HUES64 (cell line): Measurements from ENCODE around the gene LY86.
"Not testable (repeated sequence)": the region's sequence is repeated elsewhere in the genome, so short reads cannot be mapped to it uniquely, and the experiment has no call there.

Experiments used
- H3K27ac ChIP-seq: 2 replicates; pipeline ENCODE4 v1.7.0; 2013; ENCODE audit warnings: low read depth, low read length, inconsistent platforms
- H3K27me3 ChIP-seq: 2 replicates; pipeline ENCODE4 v1.6.1; 2013; ENCODE audit warnings: mild to moderate bottlenecking, low read length; ENCODE audit not compliant: insufficient read depth
- H3K36me3 ChIP-seq: 2 replicates; pipeline ENCODE4 v1.6.1; 2013; ENCODE audit warnings: mild to moderate bottlenecking, low read length; ENCODE audit not compliant: insufficient read depth
- H3K4me1 ChIP-seq: 2 replicates; pipeline ENCODE4 v1.6.1; 2013; ENCODE audit warnings: mild to moderate bottlenecking, low read length, moderate library complexity; ENCODE audit not compliant: insufficient read depth
- H3K4me3 ChIP-seq: 2 replicates; pipeline ENCODE4 v1.5.1; 2013; ENCODE audit warnings: mild to moderate bottlenecking, low read length, moderate library complexity
- H3K9ac ChIP-seq: 2 replicates; pipeline ENCODE4 v1.6.1; 2013; ENCODE audit warnings: mild to moderate bottlenecking, low read depth, low read length
- H3K9me3 ChIP-seq: 2 replicates; pipeline ENCODE4 v1.6.1; 2013; ENCODE audit warnings: low read depth, low read length; ENCODE audit not compliant: insufficient read depth
- WGBS: fragments of 150-250, 120-280 bp; methylation state at CpG from one replicate; pipeline ENCODE4 v1.1.7; 2013; ENCODE audit warnings: missing lambda C conversion rate; 5-methylcytosine and 5-hydroxymethylcytosine counted together

The LY86 gene

DNA sequence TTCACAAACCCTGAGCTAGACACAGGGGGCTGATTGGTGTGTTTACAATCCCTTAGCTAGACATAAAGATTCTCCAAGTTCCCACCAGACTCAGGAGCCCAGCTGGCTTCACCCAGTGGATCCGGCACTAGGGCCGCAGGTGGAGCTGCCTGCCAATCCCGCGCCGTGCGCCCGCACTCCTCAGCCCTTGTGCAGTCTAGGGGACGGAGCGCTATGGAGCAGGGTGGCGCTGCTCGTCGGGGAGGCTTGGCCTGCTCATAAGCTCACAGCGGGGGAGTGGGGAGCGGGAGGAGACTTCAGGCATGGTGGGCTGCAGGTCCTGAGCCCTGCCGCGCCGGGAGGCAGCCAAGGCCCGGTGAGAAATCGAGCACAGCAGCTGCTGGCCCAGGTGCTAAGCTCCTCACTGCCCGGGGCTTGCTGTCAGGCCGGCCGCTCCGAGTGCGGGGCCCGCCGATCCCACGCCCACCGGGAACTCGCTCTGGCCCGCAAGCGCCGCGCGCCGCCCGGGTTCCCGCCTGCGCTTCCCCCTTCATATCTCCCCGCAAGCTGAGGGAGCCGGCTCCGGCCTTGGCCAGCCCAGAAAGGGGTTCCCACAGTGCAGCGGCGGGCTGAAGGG lies 24.7 kb downstream of the LY86 start:
- 96% methylated on average over 43 of the region's 43 CpGs for WGBS
- H3K9ac ChIP-seq, H3K9me3 ChIP-seq, H3K4me1 ChIP-seq, H3K27me3 ChIP-seq, H3K27ac ChIP-seq, H3K36me3 ChIP-seq, H3K4me3 ChIP-seq: not testable (repeated sequence)

GRCh38 chr6:6614096-6614982 lies 25.8 kb downstream of the LY86 start:
- WGBS: 90% methylated on average over 26 of the region's 27 CpGs
- Histone ChIP-seq H3K9ac (no peak overlapping the region), H3K9me3 (no peaks in the 10 kb centered on the region), H3K36me3 (no peaks in the 10 kb centered on the region), H3K4me3 (no peak overlapping the region), H3K4me1 (no peaks in the 10 kb centered on the region), H3K27ac (no peak overlapping the region), H3K27me3 (no peaks in the 10 kb centered on the region)

- WGBS: 90% methylated on average over 5 of the region's 5 CpGs
- H3K4me1 ChIP-seq: no peaks in the 10 kb centered on the region
- no peaks in the 10 kb centered on the region for H3K36me3 ChIP-seq
- no peaks in the 10 kb centered on the region for H3K27me3 ChIP-seq
- H3K4me3 ChIP-seq: no peak overlapping the region
- H3K27ac ChIP-seq: no peak overlapping the region
- no peak overlapping the region for H3K9ac ChIP-seq
- H3K9me3 ChIP-seq: no peaks in the 10 kb centered on the region
Measured at GRCh38 chr6:6614983-6615349, 26.4 kb downstream of the LY86 start.

GRCh38 chr6:6616656-6617055 lies 28.1 kb downstream of the LY86 start:
- no peaks in the 10 kb centered on the region for H3K36me3 ChIP-seq
- no peak overlapping the region for H3K4me3 ChIP-seq
- 96% methylated on average over 7 of the region's 7 CpGs for WGBS
- H3K4me1 ChIP-seq: no peaks in the 10 kb centered on the region
- no peaks in the 10 kb centered on the region for H3K27me3 ChIP-seq
- no peak overlapping the region for H3K9ac ChIP-seq
- H3K9me3 ChIP-seq: no peaks in the 10 kb centered on the region
- no peak overlapping the region for H3K27ac ChIP-seq

DNA sequence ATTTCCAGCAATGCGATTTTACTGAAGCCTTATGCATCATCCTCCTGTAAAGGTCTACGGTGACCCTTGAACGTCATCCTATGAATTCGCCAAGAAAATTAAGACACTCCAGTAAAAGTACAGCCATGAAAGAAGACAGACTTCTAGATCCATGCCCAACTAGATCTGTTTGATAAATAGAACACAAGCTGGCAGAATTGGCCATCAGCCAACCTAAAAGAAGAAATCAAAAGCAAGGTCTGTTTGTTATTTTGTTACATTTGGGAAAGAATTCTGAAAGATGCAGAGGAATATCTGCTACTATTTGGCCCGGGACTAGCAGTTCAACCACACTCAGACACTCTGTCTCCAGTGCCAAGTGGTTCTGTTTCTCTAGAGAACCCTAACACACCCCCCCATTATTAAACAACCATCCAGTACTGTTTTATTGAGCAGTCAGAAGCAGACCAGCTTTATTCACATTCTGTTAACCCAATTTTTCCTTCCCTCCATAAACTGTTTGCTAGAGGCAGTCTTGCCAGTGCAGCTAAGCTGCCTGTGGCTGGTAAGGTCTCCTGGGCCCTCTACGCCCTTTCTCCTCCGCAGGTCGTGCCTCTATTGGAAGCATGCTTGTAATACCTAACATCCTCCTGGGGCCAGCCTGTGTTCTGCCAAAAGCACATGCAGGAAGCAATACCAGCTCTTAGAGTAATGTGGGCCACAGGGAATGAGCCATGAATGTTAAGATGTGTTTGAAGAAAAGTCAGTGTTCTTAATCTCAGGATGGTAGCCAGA lies 30.7 kb downstream of the LY86 start:
- H3K9ac ChIP-seq: no peak overlapping the region
- no peak overlapping the region for H3K27ac ChIP-seq
- H3K4me1 ChIP-seq: no peaks in the 10 kb centered on the region
- no peaks in the 10 kb centered on the region for H3K36me3 ChIP-seq
- 93% methylated on average over 8 of the region's 8 CpGs for WGBS
- no peak overlapping the region for H3K4me3 ChIP-seq
- H3K9me3 ChIP-seq: no peaks in the 10 kb centered on the region
- H3K27me3 ChIP-seq: no peaks in the 10 kb centered on the region

GRCh38 chr6:6620766-6621425 lies 32.4 kb downstream of the LY86 start:
- 92% methylated on average over 9 of the region's 9 CpGs for WGBS
- no peak overlapping the region for H3K4me3 ChIP-seq
- no peak overlapping the region for H3K9ac ChIP-seq
- no peak overlapping the region for H3K27ac ChIP-seq
- no peaks in the 10 kb centered on the region for H3K4me1 ChIP-seq
- H3K9me3 ChIP-seq: no peaks in the 10 kb centered on the region
- no peaks in the 10 kb centered on the region for H3K27me3 ChIP-seq
- H3K36me3 ChIP-seq: no peaks in the 10 kb centered on the region

DNA sequence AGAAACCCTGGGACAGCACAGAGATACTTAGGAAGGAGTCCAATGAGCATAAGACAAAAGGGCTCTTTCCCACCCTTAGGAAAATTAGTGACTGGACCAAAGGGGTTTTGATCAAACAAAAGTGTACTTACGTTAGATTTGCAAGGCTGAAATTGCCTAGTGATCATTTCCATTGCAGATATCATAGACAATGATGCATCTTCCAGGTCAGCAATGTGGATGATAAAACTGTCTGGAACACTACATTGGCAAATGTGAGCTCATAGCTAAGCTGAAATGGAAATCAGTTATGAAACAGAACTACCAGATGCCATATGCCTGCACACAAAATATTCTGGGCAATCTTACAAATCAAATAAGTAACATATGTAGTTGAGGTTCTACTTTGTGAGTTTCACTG lies 34.0 kb downstream of the LY86 start:
- no peaks in the 10 kb centered on the region for H3K36me3 ChIP-seq
- no peaks in the 10 kb centered on the region for H3K4me1 ChIP-seq
- H3K27ac ChIP-seq: no peak overlapping the region
- no peaks in the 10 kb centered on the region for H3K27me3 ChIP-seq
- WGBS: 96% methylated on average over 1 of the region's 1 CpG
- H3K9ac ChIP-seq: no peak overlapping the region
- no peaks in the 10 kb centered on the region for H3K9me3 ChIP-seq
- no peak overlapping the region for H3K4me3 ChIP-seq

DNA sequence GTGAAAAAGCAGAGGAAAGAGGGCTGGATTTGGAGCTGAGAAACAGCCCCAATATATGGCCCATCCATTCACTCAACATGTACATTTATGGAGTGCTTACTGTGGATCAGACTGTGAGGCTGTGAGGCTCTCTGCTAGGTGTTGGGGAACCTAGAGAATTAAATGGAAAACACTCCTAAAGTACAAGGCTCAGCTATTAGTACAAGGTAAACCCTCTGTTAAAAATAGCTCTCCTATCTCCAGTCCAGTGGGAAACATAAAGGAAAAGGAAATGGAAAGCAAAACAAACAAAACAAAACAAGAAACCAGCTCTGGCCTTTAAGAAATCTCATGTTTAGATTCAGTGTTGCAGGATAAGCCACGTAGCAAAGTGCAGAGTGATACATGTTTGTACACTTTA lies 35.0 kb downstream of the LY86 start:
- Histone ChIP-seq H3K27me3 (no peaks in the 10 kb centered on the region), H3K4me1 (no peaks in the 10 kb centered on the region), H3K4me3 (no peak overlapping the region), H3K9me3 (no peaks in the 10 kb centered on the region), H3K36me3 (no peaks in the 10 kb centered on the region), H3K27ac (no peak overlapping the region), H3K9ac (no peak overlapping the region)
- 93% methylated on average over 1 of the region's 1 CpG for WGBS

GRCh38 chr6:6624269-6624990 lies 35.9 kb downstream of the LY86 start:
- H3K27ac ChIP-seq: no peak overlapping the region
- H3K9ac ChIP-seq: no peak overlapping the region
- WGBS: 96% methylated on average over 4 of the region's 6 CpGs
- H3K27me3 ChIP-seq: no peaks in the 10 kb centered on the region
- H3K36me3 ChIP-seq: no peaks in the 10 kb centered on the region
- H3K9me3 ChIP-seq: no peaks in the 10 kb centered on the region
- H3K4me1 ChIP-seq: no peaks in the 10 kb centered on the region
- no peak overlapping the region for H3K4me3 ChIP-seq

DNA sequence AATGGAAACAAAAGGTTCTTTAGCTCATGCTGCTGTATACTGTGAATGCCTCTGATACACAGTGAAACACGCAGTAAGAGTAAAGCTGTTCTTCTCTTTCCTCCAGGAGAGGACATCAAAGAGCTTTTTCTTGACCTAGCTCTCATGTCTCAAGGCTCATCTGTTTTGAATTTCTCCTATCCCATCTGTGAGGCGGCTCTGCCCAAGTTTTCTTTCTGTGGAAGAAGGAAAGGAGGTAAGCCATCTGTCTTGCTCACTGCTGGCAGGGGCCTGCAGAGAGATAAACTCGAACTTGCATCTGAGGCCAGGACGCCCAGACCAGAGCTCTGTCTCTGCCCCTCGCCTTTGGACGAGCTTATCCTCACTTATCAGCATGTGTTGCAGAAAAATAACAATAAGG lies 37.7 kb downstream of the LY86 start:
- H3K36me3 ChIP-seq: no peaks in the 10 kb centered on the region

More for the DNA sequence above, 37.7 kb downstream of the LY86 start:
- H3K27me3 ChIP-seq: no peaks in the 10 kb centered on the region
- H3K9ac ChIP-seq: no peak overlapping the region
- H3K27ac ChIP-seq: no peak overlapping the region
- H3K9me3 ChIP-seq: no peaks in the 10 kb centered on the region
- 83% methylated on average over 6 of the region's 6 CpGs for WGBS
- H3K4me1 ChIP-seq: no peaks in the 10 kb centered on the region
- H3K4me3 ChIP-seq: no peak overlapping the region
